Tibial nerve (tissue), 4 donors: ENCODE results near the gene RPS6KB1.

Experiments used
- CTCF ChIP-seq, 5 experiments: fragments of 200-600 bp in 3 of 5; fragments of 450-650 bp in 2 of 5; sonication (generic) in 3 of 5; IDR thresholded peaks; one replicate each; pipeline ENCODE4 v1.5.1; 2016 to 2019; ENCODE audit warnings: antibody characterized with exemption in 5 of 5, mild to moderate bottlenecking in 3 of 5, moderate library complexity in 2 of 5
- EP300 ChIP-seq, 2 donors: sonication (generic); formaldehyde crosslinking; IDR thresholded peaks; one replicate each; pipeline ENCODE4 v1.6.1; 2017; ENCODE audit warnings: antibody characterized with exemption in 2 of 2, mild to moderate bottlenecking in 1 of 2
- POLR2A ChIP-seq, 2 donors: fragments of 450-650 bp; IDR thresholded peaks; one replicate each; pipeline ENCODE4 v1.6.1; 2017; ENCODE audit warnings: antibody characterized with exemption in 2 of 2, mild to moderate bottlenecking in 2 of 2, moderate library complexity in 2 of 2

- TF ChIP-seq CTCF (IDR thresholded peaks at IDR 0.05) (no peak), POLR2A (IDR thresholded peaks at IDR 0.05) (no peak), EP300 (IDR thresholded peaks at IDR 0.05) (no peak)
These were observed 2.2 kb upstream of the RPS6KB1 start for GRCh38 chr17:59890720-59891119.
